Caco-2 (cell line): Measurements from ENCODE around the gene PACS1. TPM values are rescaled to one million over a fixed set of nuclear protein-coding genes. Genes with fewer than 3 reads are reported as not detected.
A peak's percentile ranks its signal among the peaks of the same experiment; 100 is the strongest.

Experiments
- Bru-seq: library from RNA; stranded (reverse); fragments of 400-500 nt; gene quantifications from one replicate; lab custom pipeline; 2021; lab: Mats Ljungman, UMichigan
- BruChase-seq, 2 experiments: library from RNA; stranded (reverse); fragments of 400-500 nt; gene quantifications; one replicate each; lab custom pipeline; 2021; lab: Mats Ljungman, UMichigan
- BruUV-seq: library from RNA; stranded (reverse); fragments of 400-500 nt; replicated peaks from 2 replicates; lab custom pipeline; 2021; lab: Mats Ljungman, UMichigan
- CTCF ChIA-PET: fragments of 300-600 bp; sonication (Branson Sonifier 250); formaldehyde crosslinking; loops from one replicate; lab custom pipeline; 2022; ENCODE audit warnings: antibody characterized with exemption; lab: Charles Lee
- POLR2A ChIA-PET: fragments of 300-600 bp; sonication (Branson Sonifier 250); formaldehyde crosslinking; loops from one replicate; lab custom pipeline; 2022; ENCODE audit warnings: antibody characterized with exemption; lab: Charles Lee
- DNase-seq, 2 experiments: peaks; one replicate each; pipeline versions ENCODE4 v3.0.0 to v3.0.0-alpha.2; 2020 to 2022
- H3K27me3 ChIP-seq: replicated peaks from 2 replicates; pipeline ENCODE4 v1.6.0; 2011; ENCODE audit warnings: low read length; ENCODE audit not compliant: control insufficient read depth, insufficient read depth
- H3K36me3 ChIP-seq: 2 replicates; pipeline ENCODE4 v1.5.1; 2011; ENCODE audit warnings: low read length; ENCODE audit not compliant: control insufficient read depth, insufficient read depth
- H3K4me1 ChIP-seq: fragments of 250-450 bp; sonication (Bioruptor Pico); 2 replicates; pipeline ENCODE4 v1.5.1; 2020; ENCODE audit warnings: mild to moderate bottlenecking
- H3K4me3 ChIP-seq: 2 replicates; pipeline ENCODE4 v1.5.1; 2011; ENCODE audit warnings: low read depth, mild to moderate bottlenecking, control low read depth, low read length
- H3K9me3 ChIP-seq: fragments of 250-450 bp; sonication (Bioruptor Pico); 2 replicates; pipeline ENCODE4 v1.5.1; 2020; ENCODE audit warnings: mild to moderate bottlenecking, moderate library complexity
- H3K27ac Mint-ChIP-seq: one replicate; pipeline ENCODE4 v1.8.0; 2022; ENCODE audit warnings: mixed read lengths; ENCODE audit not compliant: unreplicated experiment
- H3K27me3 Mint-ChIP-seq: one replicate; pipeline ENCODE4 v1.8.0; 2022; ENCODE audit warnings: mixed read lengths; ENCODE audit not compliant: insufficient read depth, unreplicated experiment
- H3K36me3 Mint-ChIP-seq: one replicate; pipeline ENCODE4 v1.8.0; 2022; ENCODE audit warnings: mild to moderate bottlenecking, mixed read lengths; ENCODE audit not compliant: insufficient read depth, unreplicated experiment
- H3K4me1 Mint-ChIP-seq: one replicate; pipeline ENCODE4 v1.8.0; 2022; ENCODE audit warnings: low read depth, mixed read lengths; ENCODE audit not compliant: unreplicated experiment
- H3K4me3 Mint-ChIP-seq: one replicate; pipeline ENCODE4 v1.8.0; 2022; ENCODE audit warnings: mild to moderate bottlenecking, moderate library complexity, mixed read lengths; ENCODE audit not compliant: unreplicated experiment
- H3K9me3 Mint-ChIP-seq: one replicate; pipeline ENCODE4 v1.8.0; 2022; ENCODE audit warnings: mixed read lengths; ENCODE audit not compliant: unreplicated experiment
- CTCF ChIP-seq, 2 experiments: fragments of 200-600 bp in 1 of 2; IDR thresholded peaks; 1 replicate in 1 of 2; 2 replicates in 1 of 2; pipeline versions ENCODE4 v1.5.1 to v1.8.0; 2011 to 2022; ENCODE audit warnings: antibody characterized with exemption in 1 of 2, control low read depth in 1 of 2, inconsistent platforms in 1 of 2, low read depth in 1 of 2, low read length in 1 of 2, mild to moderate bottlenecking in 1 of 2, moderate library complexity in 1 of 2; ENCODE audit not compliant: insufficient read depth in 1 of 2, severe bottlenecking in 1 of 2, unreplicated experiment in 1 of 2
- intact Hi-C: fragments of 100-400 bp; cut with micrococcal nuclease; formaldehyde crosslinking; loops from one replicate; pipeline ENCODE4 v1.10.0; 2022; ENCODE audit not compliant: unreplicated experiment
- long read RNA-seq: library from polyadenylated mRNA; stranded (forward); transcript quantifications from one replicate; pipeline ENCODE4 v2.0.0, GENCODE V29; 2022
- total RNA-seq: library from RNA; stranded (reverse); gene quantifications from 2 replicates; pipeline ENCODE4 v1.2.3, GENCODE V29; 2022

PACS1 gene
- total RNA-seq (82.2 and 95.2 TPM in 2 replicates), Bru-seq, nascent RNA (percentile 80 among the genes with signal in this experiment), BruChase-seq, experiment 1, labeled RNA remaining after a 2-hour chase (percentile 84 among the genes with signal in this experiment), BruChase-seq, experiment 2, labeled RNA remaining after a 6-hour chase (percentile 86 among the genes with signal in this experiment)
- long read RNA-seq, full-length matches to known transcripts: 19 of 68 reads
- long read RNA-seq, partial matches to known transcripts: 16 of 68 reads
- long read RNA-seq, other reads (novel, unspliced or antisense): 33 of 68 reads

GRCh38 chr11:66069715-66070603 is at the start of gene PACS1:
Gene PACS1, plus strand, starts transcription at chr11:66070272. Its CDS starts 215 bp downstream, at chr11:66070487.
- Histone ChIP-seq H3K27me3 (no peaks in the 10 kb centered on the region), H3K36me3 (peaks cover 5% of the 10 kb centered on the region; the same call in 1 of the 2 replicates), H3K4me3 (peak within 1 kb of the TSS; percentile 83), H3K9me3 (no peaks in the 10 kb centered on the region), H3K4me1 (peaks cover 15% of the 10 kb centered on the region; the same call in 1 of the 2 replicates)
- H3K4me1 Mint-ChIP-seq: peaks cover 17% of the 10 kb centered on the region
- CTCF ChIA-PET: interaction anchor here (0.6 to 2.5 kb wide), 10 partner anchors 10 to 795 kb away, joined by 3 to 6 read pairs (median 5); partner anchors contain the start of gene SF3B2
- no peak for TF ChIP-seq CTCF (IDR thresholded peaks at IDR 0.05; ENCODE audit: insufficient read depth in 1 of 2, low read depth in 1 of 2, low read length in 1 of 2, severe bottlenecking in 1 of 2, unreplicated experiment in 1 of 2)
- H3K36me3 Mint-ChIP-seq: peaks cover 70% of the 10 kb centered on the region
- H3K4me3 Mint-ChIP-seq: peak within 1 kb of the TSS; percentile 96
- POLR2A ChIA-PET: interaction anchor here (0.6 to 1.4 kb wide), 2 partner anchors 18 to 43 kb away, joined by 6 read pairs; partner anchors contain the start of gene SF3B2
- intact Hi-C loops: loop anchor here (2.0 kb wide), 1 partner anchor 17 kb away; the partner anchor contains the start of gene SF3B2
- no peaks in the 10 kb centered on the region for H3K9me3 Mint-ChIP-seq
- peak in 1 of 2 experiments; percentile 78 for DNase-seq
- peak within 1 kb of the TSS; percentile 91 for H3K27ac Mint-ChIP-seq
- H3K27me3 Mint-ChIP-seq: no peaks in the 10 kb centered on the region
- no TSS peak for BruUV-seq

GRCh38 chr11:66020618-66021357 is 49.3 kb upstream of the PACS1 start:
- Mint-ChIP-seq H3K27ac (no peak overlapping the region), H3K4me1 (no peaks in the 10 kb centered on the region), H3K9me3 (no peaks in the 10 kb centered on the region), H3K27me3 (peaks cover 3% of the 10 kb centered on the region), H3K4me3 (no peak overlapping the region), H3K36me3 (no peaks in the 10 kb centered on the region)
- Histone ChIP-seq H3K4me3 (no peak overlapping the region), H3K36me3 (no peaks in the 10 kb centered on the region), H3K4me1 (no peaks in the 10 kb centered on the region), H3K27me3 (no peaks in the 10 kb centered on the region), H3K9me3 (no peaks in the 10 kb centered on the region)
- no peak for TF ChIP-seq CTCF (IDR thresholded peaks at IDR 0.05; ENCODE audit: insufficient read depth in 1 of 2, low read depth in 1 of 2, low read length in 1 of 2, severe bottlenecking in 1 of 2, unreplicated experiment in 1 of 2)
- DNase-seq: no peak
- intact Hi-C loops: no loop called here
- ChIA-PET POLR2A (no interaction called here), CTCF (interaction anchor here (0.7 kb wide), 1 partner anchor 13 kb away, joined by 12 read pairs; no protein-coding TSS in a partner anchor)
- no TSS peak for BruUV-seq
